Measurements from ENCODE around the gene C1QB. TPM values are rescaled to one million over a fixed set of nuclear protein-coding genes. Genes with fewer than 3 reads are reported as not detected.

Gene C1QB
- total RNA-seq, 2 experiments from 2014 or later = not detected

DNA sequence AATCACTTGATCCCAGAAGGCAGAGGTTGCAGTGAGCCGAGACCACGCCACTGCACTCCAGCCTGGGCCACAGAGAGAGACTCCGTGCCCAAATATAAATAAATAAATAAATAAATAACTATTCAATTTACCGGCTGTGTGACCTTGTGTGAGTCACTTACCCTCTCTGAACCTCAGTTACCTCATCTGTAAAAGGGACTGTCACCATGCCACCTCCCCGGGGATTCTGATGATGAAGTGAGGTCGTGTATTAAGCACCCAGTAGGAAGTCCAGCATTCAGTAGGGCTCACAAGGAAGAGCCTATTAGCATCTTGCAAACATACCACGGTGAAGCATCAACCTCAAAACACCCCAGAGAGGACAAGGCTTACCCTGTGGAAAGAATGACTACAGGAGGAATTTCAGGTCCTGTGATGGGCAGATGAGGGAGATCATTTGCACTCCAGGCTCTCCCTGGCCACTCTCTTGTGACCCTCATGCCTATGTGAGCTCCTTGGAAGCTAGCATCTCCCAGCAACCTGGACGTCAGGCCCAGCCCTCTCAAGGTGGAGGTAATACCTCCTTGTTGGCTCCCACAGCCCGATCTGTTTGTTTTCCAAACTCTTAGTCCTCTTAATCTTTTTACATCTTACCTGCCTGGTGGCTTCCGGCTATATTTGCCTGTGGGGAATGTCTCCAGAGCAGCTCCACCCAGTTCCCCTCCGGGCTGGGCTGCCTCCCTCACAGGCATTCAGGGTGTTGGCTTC, 24.2 kb upstream of the C1QB start:
- POLR2A ChIA-PET = no interaction called here
- Histone ChIP-seq H3K4me2 (ENCODE audit: low read length) (no peak overlapping the region), H3K27ac (ENCODE audit: low read depth, low read length, poor library complexity, severe bottlenecking) (no peak overlapping the region), H3K4me1 (ENCODE audit: insufficient read depth, low read length, poor library complexity, severe bottlenecking) (no peaks in the 10 kb centered on the region), H3K4me3 (ENCODE audit: low read depth, low read length, poor library complexity, severe bottlenecking) (no peak overlapping the region), H4K20me1 (ENCODE audit: insufficient read depth, low read length) (no peaks in the 10 kb centered on the region), H3K79me2 (ENCODE audit: insufficient read depth, low read depth, low read length) (no peaks in the 10 kb centered on the region), H2AFZ (ENCODE audit: low read length) (no peak overlapping the region), H3K9me2 (ENCODE audit: insufficient read depth, low read length) (no peaks in the 10 kb centered on the region), H3K36me3 (ENCODE audit: insufficient read depth, low read length) (no peaks in the 10 kb centered on the region), H3K9me3 (ENCODE audit: low read length) (no peaks in the 10 kb centered on the region)
- CTCF ChIA-PET (ENCODE audit: unreplicated experiment) = no interaction called here
- TF ChIP-seq CTCF (conservative IDR thresholded peaks at IDR 0.05; ENCODE audit: low read length) (no peak), EZH2phosphoT487 (IDR thresholded peaks at IDR 0.05; ENCODE audit: borderline replicate concordance, low read depth, low read length) (no peak)
- no peak for DNase-seq (ENCODE audit: low spot score)
- no TSS peak for BruUV-seq (replicated peaks)
- intact Hi-C loops (cut with micrococcal nuclease; ENCODE audit: unreplicated experiment) = no loop called here

GRCh38 chr1:22629886-22630285, 23.1 kb upstream of the C1QB start:
- TF ChIP-seq CTCF (conservative IDR thresholded peaks at IDR 0.05; ENCODE audit: low read length) (no peak), EZH2phosphoT487 (IDR thresholded peaks at IDR 0.05; ENCODE audit: borderline replicate concordance, low read depth, low read length) (no peak)
- Histone ChIP-seq H4K20me1 (ENCODE audit: insufficient read depth, low read length) (no peaks in the 10 kb centered on the region), H3K4me2 (ENCODE audit: low read length) (no peak overlapping the region), H3K79me2 (ENCODE audit: insufficient read depth, low read depth, low read length) (no peaks in the 10 kb centered on the region), H3K27ac (ENCODE audit: low read depth, low read length, poor library complexity, severe bottlenecking) (no peak overlapping the region), H3K36me3 (ENCODE audit: insufficient read depth, low read length) (no peaks in the 10 kb centered on the region), H3K4me3 (ENCODE audit: low read depth, low read length, poor library complexity, severe bottlenecking) (no peak overlapping the region), H3K4me1 (ENCODE audit: insufficient read depth, low read length, poor library complexity, severe bottlenecking) (no peaks in the 10 kb centered on the region), H2AFZ (ENCODE audit: low read length) (no peak overlapping the region), H3K9me3 (ENCODE audit: low read length) (no peaks in the 10 kb centered on the region), H3K9me2 (ENCODE audit: insufficient read depth, low read length) (no peaks in the 10 kb centered on the region)
- no peak for DNase-seq (ENCODE audit: low spot score)
- intact Hi-C loops (cut with micrococcal nuclease; ENCODE audit: unreplicated experiment) = no loop called here
- POLR2A ChIA-PET = no interaction called here
- BruUV-seq (replicated peaks) = no TSS peak
- CTCF ChIA-PET (ENCODE audit: unreplicated experiment) = no interaction called here

GRCh38 chr1:22633697-22634463, 19.2 kb upstream of the C1QB start:
- no peak for TF ChIP-seq EZH2phosphoT487 (IDR thresholded peaks at IDR 0.05; ENCODE audit: borderline replicate concordance, low read depth, low read length)
- TF ChIP-seq CTCF (conservative IDR thresholded peaks at IDR 0.05; ENCODE audit: low read length) = no peak
- ChIA-PET POLR2A (no interaction called here), CTCF (ENCODE audit: unreplicated experiment) (no interaction called here)
- Histone ChIP-seq H3K9me3 (ENCODE audit: low read length) (no peaks in the 10 kb centered on the region), H3K4me3 (ENCODE audit: low read depth, low read length, poor library complexity, severe bottlenecking) (no peak overlapping the region), H3K9me2 (ENCODE audit: insufficient read depth, low read length) (no peaks in the 10 kb centered on the region), H3K27ac (ENCODE audit: low read depth, low read length, poor library complexity, severe bottlenecking) (no peak overlapping the region), H3K79me2 (ENCODE audit: insufficient read depth, low read depth, low read length) (no peaks in the 10 kb centered on the region), H4K20me1 (ENCODE audit: insufficient read depth, low read length) (no peaks in the 10 kb centered on the region), H3K4me1 (ENCODE audit: insufficient read depth, low read length, poor library complexity, severe bottlenecking) (no peaks in the 10 kb centered on the region), H2AFZ (ENCODE audit: low read length) (no peak overlapping the region), H3K4me2 (ENCODE audit: low read length) (no peak overlapping the region), H3K36me3 (ENCODE audit: insufficient read depth, low read length) (no peaks in the 10 kb centered on the region)
- no peak for DNase-seq (ENCODE audit: low spot score)
- no TSS peak for BruUV-seq (replicated peaks)
- intact Hi-C loops (cut with micrococcal nuclease; ENCODE audit: unreplicated experiment) = no loop called here

Data from OCI-LY7 (cell line).